GM23248 (cell line): ENCODE data around the gene TMEM108. TPM values are rescaled to one million over a fixed set of nuclear protein-coding genes. Genes with fewer than 3 reads are reported as not detected.

Source experiments
- DNase-seq: peaks from one replicate; pipeline ENCODE4 v3.0.0-alpha.2; 2015
- H2AFZ ChIP-seq: fragments of 200-600 bp; sonication (generic); 2 replicates; pipeline ENCODE4 v1.6.1; 2016; ENCODE audit warnings: antibody characterized with exemption
- H3F3A ChIP-seq: fragments of 200-600 bp; sonication (generic); 2 replicates; pipeline ENCODE4 v1.6.1; 2016; ENCODE audit warnings: mild to moderate bottlenecking, antibody characterized with exemption, mixed run types; ENCODE audit not compliant: insufficient read depth
- H3K27ac ChIP-seq: fragments of 200-600 bp; sonication (generic); 2 replicates; pipeline ENCODE4 v1.5.1; 2016; ENCODE audit warnings: mild to moderate bottlenecking
- H3K27me3 ChIP-seq: fragments of 200-600 bp; sonication (generic); replicated peaks from 2 replicates; pipeline ENCODE4 v1.6.1; 2016; ENCODE audit warnings: mild to moderate bottlenecking; ENCODE audit not compliant: insufficient read depth
- H3K36me3 ChIP-seq: fragments of 200-600 bp; sonication (generic); 2 replicates; pipeline ENCODE4 v1.6.1; 2016; ENCODE audit warnings: low read depth, mild to moderate bottlenecking
- H3K4me1 ChIP-seq: fragments of 200-600 bp; sonication (generic); 2 replicates; pipeline ENCODE4 v1.6.1; 2016; ENCODE audit warnings: mild to moderate bottlenecking; ENCODE audit not compliant: insufficient read depth
- H3K4me2 ChIP-seq: fragments of 200-600 bp; sonication (generic); one replicate; pipeline ENCODE4 v1.6.1; 2016; ENCODE audit warnings: mild to moderate bottlenecking; ENCODE audit not compliant: unreplicated experiment
- H3K4me3 ChIP-seq: fragments of 200-600 bp; sonication (generic); 2 replicates; pipeline ENCODE4 v1.5.1; 2016; ENCODE audit warnings: mild to moderate bottlenecking
- H3K79me2 ChIP-seq: fragments of 200-600 bp; sonication (generic); 2 replicates; pipeline ENCODE4 v1.6.1; 2016; ENCODE audit warnings: mild to moderate bottlenecking; ENCODE audit not compliant: insufficient read depth
- H3K9ac ChIP-seq: fragments of 200-600 bp; sonication (generic); 2 replicates; pipeline ENCODE4 v1.6.1; 2016; ENCODE audit warnings: mild to moderate bottlenecking
- H3K9me2 ChIP-seq: fragments of 200-600 bp; sonication (generic); 2 replicates; pipeline ENCODE4 v1.6.1; 2016; ENCODE audit warnings: mixed run types, mild to moderate bottlenecking, moderate library complexity; ENCODE audit not compliant: insufficient read depth
- H3K9me3 ChIP-seq: fragments of 200-600 bp; sonication (generic); one replicate; pipeline ENCODE4 v1.6.1; 2017; ENCODE audit warnings: low read depth
- H4K20me1 ChIP-seq: fragments of 200-600 bp; sonication (generic); 2 replicates; pipeline ENCODE4 v1.6.0; 2016; ENCODE audit not compliant: insufficient read depth
- EZH2 ChIP-seq: fragments of 200-600 bp; sonication (generic); IDR thresholded peaks from 2 replicates; pipeline ENCODE4 v1.6.1; 2018; ENCODE audit warnings: antibody characterized with exemption, mild to moderate bottlenecking; ENCODE audit not compliant: insufficient read depth, poor library complexity, severe bottlenecking
- EZH2phosphoT487 ChIP-seq: fragments of 200-600 bp; sonication (generic); IDR thresholded peaks from 2 replicates; pipeline ENCODE4 v1.6.1; 2018; ENCODE audit warnings: antibody characterized with exemption, moderate library complexity, mild to moderate bottlenecking, low read depth; ENCODE audit not compliant: insufficient read depth
- WGBS, 2 experiments: methylation state at CpG; one replicate each; pipeline ENCODE4 v1.1.6; 2015 to 2017; ENCODE audit warnings: low lambda C conversion rate in 2 of 2, low coverage in 1 of 2; ENCODE audit errors: missing lambda C conversion rate in 2 of 2; 5-methylcytosine and 5-hydroxymethylcytosine counted together
- in situ Hi-C: fragments of 300-500 bp; cut with MboI; formaldehyde crosslinking; loops from 2 replicates; pipeline ENCODE4 v1.15.0; 2020
- polyA plus RNA-seq: library from polyadenylated mRNA; unstranded; fragments of >200 nt; fragmentation: Nextera tagmentation; extraction: Ambion mirVana; gene quantifications from 2 replicates; pipeline ENCODE4 v1.2.1, GENCODE V29; 2016
- total RNA-seq: library from RNA; depleted of rRNA; stranded (reverse); fragments of >200 nt; shearing (Covaris generic); gene quantifications from 2 replicates; pipeline ENCODE4 v1.2.3, GENCODE V29; 2014

Gene TMEM108
- total and polyA plus RNA-seq, 2 experiments from 2014 or later = not detected

- WGBS, 2 experiments = 0 to 3% methylated on average over 2 of the region's 2 CpGs
- no peaks in the 10 kb centered on the region for H3K27me3 ChIP-seq
- no peak overlapping the region for H3K9ac ChIP-seq
- H3K27ac ChIP-seq = no peak overlapping the region
- H3K79me2 ChIP-seq = no peaks in the 10 kb centered on the region
- no peak for TF ChIP-seq EZH2
- no peak for TF ChIP-seq EZH2phosphoT487
- H3K36me3 ChIP-seq = no peaks in the 10 kb centered on the region
- no peaks in the 10 kb centered on the region for H4K20me1 ChIP-seq
- no peaks in the 10 kb centered on the region for H3K9me2 ChIP-seq
- no peak overlapping the region for H2AFZ ChIP-seq
- no peak overlapping the region for H3K4me2 ChIP-seq
- in situ Hi-C loops = no loop called here
- DNase-seq = no peak
- H3F3A ChIP-seq = no peaks in the 10 kb centered on the region
- no peaks in the 10 kb centered on the region for H3K9me3 ChIP-seq
- H3K4me3 ChIP-seq = no peak overlapping the region
- no peaks in the 10 kb centered on the region for H3K4me1 ChIP-seq
Observed at GRCh38 chr3:133066026-133066425, 27.8 kb downstream of the TMEM108 start.

- H3K9me3 ChIP-seq = no peaks in the 10 kb centered on the region
- no peak overlapping the region for H3K4me3 ChIP-seq
- no peaks in the 10 kb centered on the region for H3K79me2 ChIP-seq
- H3F3A ChIP-seq = no peaks in the 10 kb centered on the region
- no peaks in the 10 kb centered on the region for H3K36me3 ChIP-seq
- TF ChIP-seq EZH2 = no peak
- TF ChIP-seq EZH2phosphoT487 = no peak
- no peaks in the 10 kb centered on the region for H4K20me1 ChIP-seq
- H2AFZ ChIP-seq = no peak overlapping the region
- H3K4me1 ChIP-seq = no peaks in the 10 kb centered on the region
- H3K27ac ChIP-seq = no peak overlapping the region
- H3K9ac ChIP-seq = no peak overlapping the region
- 65 to 75% methylated on average over 2 of the region's 2 CpGs for WGBS, 2 experiments
- no peak overlapping the region for H3K4me2 ChIP-seq
- H3K9me2 ChIP-seq = no peaks in the 10 kb centered on the region
- no peak for DNase-seq
- H3K27me3 ChIP-seq = no peaks in the 10 kb centered on the region
- in situ Hi-C loops = no loop called here
Observed at GRCh38 chr3:133069556-133070286, 31.5 kb downstream of the TMEM108 start.

- H3K27ac ChIP-seq = no peak overlapping the region
- no peaks in the 10 kb centered on the region for H3K9me2 ChIP-seq
- no peaks in the 10 kb centered on the region for H3K4me1 ChIP-seq
- no peak overlapping the region for H2AFZ ChIP-seq
- 7 to 9% methylated on average over 4 of the region's 4 CpGs for WGBS, 2 experiments
- no peaks in the 10 kb centered on the region for H3K9me3 ChIP-seq
- H3K27me3 ChIP-seq = no peaks in the 10 kb centered on the region
- no peak overlapping the region for H3K4me2 ChIP-seq
- in situ Hi-C loops = no loop called here
- TF ChIP-seq EZH2 (no peak), EZH2phosphoT487 (no peak)
- H3K4me3 ChIP-seq = no peak overlapping the region
- no peaks in the 10 kb centered on the region for H3K79me2 ChIP-seq
- no peaks in the 10 kb centered on the region for H4K20me1 ChIP-seq
- DNase-seq = no peak
- H3K36me3 ChIP-seq = no peaks in the 10 kb centered on the region
- no peaks in the 10 kb centered on the region for H3F3A ChIP-seq
- no peak overlapping the region for H3K9ac ChIP-seq
Observed at GRCh38 chr3:133074977-133075376, 36.8 kb downstream of the TMEM108 start.

- no peaks in the 10 kb centered on the region for H3K36me3 ChIP-seq
- H3K4me3 ChIP-seq = no peak overlapping the region
- no peak overlapping the region for H3K27ac ChIP-seq
- TF ChIP-seq EZH2phosphoT487 (no peak), EZH2 (no peak)
- no peaks in the 10 kb centered on the region for H3F3A ChIP-seq
- H3K9me3 ChIP-seq = no peaks in the 10 kb centered on the region
- H3K79me2 ChIP-seq = no peaks in the 10 kb centered on the region
- no peak overlapping the region for H2AFZ ChIP-seq
- no peak overlapping the region for H3K9ac ChIP-seq
- H3K9me2 ChIP-seq = no peaks in the 10 kb centered on the region
- no peaks in the 10 kb centered on the region for H4K20me1 ChIP-seq
- no peaks in the 10 kb centered on the region for H3K27me3 ChIP-seq
- no peak for DNase-seq
- 6 to 18% methylated on average over 3 of the region's 3 CpGs for WGBS, 2 experiments
- H3K4me1 ChIP-seq = no peaks in the 10 kb centered on the region
- H3K4me2 ChIP-seq = no peak overlapping the region
- in situ Hi-C loops = no loop called here
Observed at GRCh38 chr3:133077688-133078087, 39.5 kb downstream of the TMEM108 start.

- DNase-seq = no peak
- no peaks in the 10 kb centered on the region for H4K20me1 ChIP-seq
- in situ Hi-C loops = no loop called here
- no peak overlapping the region for H3K4me3 ChIP-seq
- no peak overlapping the region for H3K9ac ChIP-seq
- no peak overlapping the region for H2AFZ ChIP-seq
- H3K4me2 ChIP-seq = no peak overlapping the region
- H3K79me2 ChIP-seq = no peaks in the 10 kb centered on the region
- no peaks in the 10 kb centered on the region for H3F3A ChIP-seq
- 0 out of 2 replicates have a peak, but pooled peaks cover 3% of the 10 kb centered on the region for H3K27me3 ChIP-seq
- H3K9me2 ChIP-seq = no peaks in the 10 kb centered on the region
- H3K4me1 ChIP-seq = no peaks in the 10 kb centered on the region
- no peak for TF ChIP-seq EZH2
- TF ChIP-seq EZH2phosphoT487 = no peak
- no peak overlapping the region for H3K27ac ChIP-seq
- no peaks in the 10 kb centered on the region for H3K9me3 ChIP-seq
- WGBS, 2 experiments = 21 to 34% methylated on average over 3 of the region's 3 CpGs
- H3K36me3 ChIP-seq = no peaks in the 10 kb centered on the region
Observed at GRCh38 chr3:133079621-133080020, 41.4 kb downstream of the TMEM108 start.
